Motor neuron (in vitro differentiated cells): ENCODE data around the gene CCDC73. TPM values are rescaled to one million over a fixed set of nuclear protein-coding genes. Genes with fewer than 3 reads are reported as not detected.
"Not testable (repeated sequence)": the region's sequence is repeated elsewhere in the genome, so short reads cannot be mapped to it uniquely, and the experiment has no call there.

ENCODE experiments used
- ATAC-seq, 8 experiments: fragments of 200-7000 bp; cut with Tn5 transposase; replicated peaks in 6 of 8; 2 replicates each; pipeline ENCODE4 v1.8.0; 2021; ENCODE audit warnings: mild to moderate bottlenecking in 8 of 8, moderate library complexity in 8 of 8
- H3K27ac ChIP-seq, 2 donors: fragments of 250-450 bp; sonication (Bioruptor Pico); 2 replicates each; pipeline ENCODE4 v1.9.0; 2021; ENCODE audit warnings: antibody characterized with exemption in 2 of 2, mild to moderate bottlenecking in 2 of 2, moderate library complexity in 1 of 2
- H3K4me1 ChIP-seq, 2 donors: fragments of 250-450 bp; sonication (Bioruptor Pico); replicated peaks in 1 of 2; 2 replicates each; pipeline ENCODE4 v1.6.1; 2021; ENCODE audit warnings: antibody characterized with exemption in 2 of 2, mild to moderate bottlenecking in 2 of 2, moderate library complexity in 1 of 2
- H3K4me3 ChIP-seq, 5 donors: fragments of 250-450 bp; sonication (Bioruptor Pico); 2 replicates each; pipeline ENCODE4 v1.9.0; 2021; ENCODE audit warnings: antibody characterized with exemption in 5 of 5, mild to moderate bottlenecking in 5 of 5, moderate library complexity in 4 of 5
- WGBS, 10 experiments: fragments of 450-650 bp; shearing (Covaris generic); methylation state at CpG; one replicate each; pipeline ENCODE4 v1.0.0; 2022; 5-methylcytosine and 5-hydroxymethylcytosine counted together
- in situ Hi-C, 9 experiments: fragments of 400-800 bp; cut with MboI; loops; one replicate each; pipeline ENCODE4 v1.15.0; 2021; ENCODE audit warnings: low sequenced_read_pairs in 9 of 9, low pct_unique_long_range_greater_than_20kb in 2 of 9; ENCODE audit not compliant: unreplicated experiment in 9 of 9
- total RNA-seq, 8 experiments: library from RNA; unstranded; fragments of 300-600 nt; gene quantifications; 2 replicates each; pipeline versions ENCODE4 v1.2.3 to v1.2.4, GENCODE V29; 2022

The CCDC73 gene
- total RNA-seq, 8 experiments from 2014 or later: 0.05 to 0.47 (median 0.24) TPM

DNA sequence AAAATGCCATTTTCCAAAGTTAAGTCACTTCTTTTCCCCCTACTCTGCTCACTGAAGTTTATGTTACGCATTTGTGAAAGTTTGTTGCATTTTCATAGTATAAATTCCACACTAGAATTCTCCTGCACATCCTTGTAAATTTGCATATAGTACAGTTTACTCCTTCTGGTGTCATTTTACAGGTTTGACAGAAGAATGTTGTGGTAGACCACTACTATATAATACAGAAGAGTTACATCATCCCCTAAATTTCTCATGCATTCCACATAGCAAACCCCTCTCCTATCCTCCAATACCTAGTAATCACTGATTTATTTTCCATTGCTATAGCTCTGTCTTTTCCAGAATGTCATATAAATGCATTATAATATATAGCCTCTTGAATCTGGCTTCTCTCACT, 64.5 kb downstream of the CCDC73 start:
- no peak for ATAC-seq
- no peaks in the 10 kb centered on the region for H3K4me1 ChIP-seq
- H3K27ac ChIP-seq: no peak overlapping the region
- in situ Hi-C loops: no loop called here
- WGBS, 10 experiments: 0 to 100% (median 70%) methylated on average over 1 of the region's 1 CpG; no CpG with 5 or more reads in 1 of the 10 experiments
- no peak overlapping the region for H3K4me3 ChIP-seq

DNA sequence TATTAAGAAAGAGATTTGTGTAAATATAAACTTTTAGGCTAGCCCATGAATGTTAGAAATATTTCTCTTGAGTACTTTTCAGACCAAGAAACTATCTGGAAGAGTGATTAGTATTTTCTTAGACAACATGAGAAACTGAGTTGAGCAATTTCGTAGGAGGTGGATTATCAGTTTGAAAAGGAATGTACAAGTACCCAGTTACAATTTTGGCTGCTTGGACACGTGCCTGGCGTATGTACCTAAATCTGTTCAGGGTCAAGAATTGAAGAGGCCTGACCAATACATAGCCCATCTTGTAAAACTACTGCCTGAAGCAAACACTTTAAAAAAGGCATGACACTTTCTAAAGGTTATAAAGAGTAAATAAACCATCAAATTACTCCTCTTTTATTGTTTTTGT, 71.1 kb downstream of the CCDC73 start:
- 0 to 100% (median 78%) methylated on average over 1 to 3 of the region's 3 CpGs; no CpG with 5 or more reads in 1 of the 10 experiments for WGBS, 10 experiments
- in situ Hi-C loops: no loop called here
- no peak for ATAC-seq
- Histone ChIP-seq H3K4me3 (no peak overlapping the region), H3K4me1 (no peaks in the 10 kb centered on the region), H3K27ac (no peak overlapping the region)

DNA sequence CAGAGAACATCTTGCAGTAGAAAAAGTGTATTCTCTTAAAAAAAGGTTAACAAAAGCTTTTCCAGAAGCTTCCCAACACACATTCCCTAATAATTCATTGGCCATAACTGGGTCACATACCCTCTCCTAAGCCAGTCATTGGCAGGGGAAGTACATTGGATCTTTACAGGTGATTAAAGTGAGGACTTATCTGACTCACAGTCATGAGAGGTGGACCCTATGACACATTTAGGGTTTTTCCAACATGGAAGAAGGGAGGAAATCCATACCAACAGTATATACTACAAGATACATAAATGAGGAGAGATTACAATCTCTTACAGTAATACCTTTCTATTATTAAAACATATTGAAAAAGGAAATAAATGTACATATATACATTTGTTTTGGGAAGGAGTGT, 72.2 kb downstream of the CCDC73 start:
- H3K27ac ChIP-seq: no peak overlapping the region

DNA sequence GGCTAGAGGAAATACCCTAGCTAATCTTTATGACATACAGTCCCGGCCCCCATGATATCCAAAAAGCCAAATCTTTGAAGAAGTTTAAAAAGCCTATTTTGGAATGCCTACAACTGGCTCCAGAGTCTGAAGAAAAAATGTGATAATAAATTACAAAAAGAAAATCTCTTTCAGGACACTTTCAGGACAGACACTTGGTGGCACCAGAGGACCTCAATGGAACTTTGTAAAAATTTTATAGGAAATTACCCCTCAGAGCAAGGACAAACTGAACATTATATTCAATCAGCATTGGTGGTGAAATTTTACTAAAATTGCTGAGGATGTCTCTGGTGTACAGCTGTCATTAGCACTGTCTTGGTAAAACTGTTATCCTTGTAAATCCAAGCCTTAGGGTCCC, 81.0 kb downstream of the CCDC73 start:
- no peak overlapping the region for H3K27ac ChIP-seq
- in situ Hi-C loops: no loop called here
- ATAC-seq: no peak
- no peaks in the 10 kb centered on the region for H3K4me1 ChIP-seq
- H3K4me3 ChIP-seq: no peak overlapping the region
- 0 to 29% (median 11%) methylated on average over 1 of the region's 1 CpG; no CpG with 5 or more reads in 5 of the 10 experiments for WGBS, 10 experiments

More for the DNA sequence above, 72.2 kb downstream of the CCDC73 start:
- H3K4me3 ChIP-seq: no peak overlapping the region
- in situ Hi-C loops: no loop called here
- no peak for ATAC-seq
- no peaks in the 10 kb centered on the region for H3K4me1 ChIP-seq

DNA sequence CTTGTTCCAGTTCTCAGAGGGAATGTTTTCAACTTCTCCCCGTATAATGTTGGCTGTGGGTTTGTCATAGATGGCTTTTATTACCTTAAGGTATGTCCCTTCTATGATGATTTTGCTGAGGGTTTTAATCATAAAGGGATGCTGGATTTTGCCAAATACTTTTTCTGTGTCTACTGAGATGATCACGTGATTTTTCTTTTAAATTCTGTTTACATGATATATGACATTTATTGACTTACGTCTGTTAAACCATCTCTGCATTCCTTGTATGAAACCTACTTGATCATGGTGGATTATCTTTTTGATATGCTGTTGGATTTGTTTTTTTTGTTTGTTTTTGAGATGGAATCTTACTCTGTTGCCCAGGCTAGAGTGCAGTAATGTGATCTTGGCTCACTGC, 85.5 kb downstream of the CCDC73 start:
- ATAC-seq, H3K27ac ChIP-seq, in situ Hi-C loops, H3K4me3 ChIP-seq, H3K4me1 ChIP-seq: not testable (repeated sequence)
- 38 to 100% (median 75%) methylated on average over 2 to 3 of the region's 3 CpGs for WGBS, 10 experiments

DNA sequence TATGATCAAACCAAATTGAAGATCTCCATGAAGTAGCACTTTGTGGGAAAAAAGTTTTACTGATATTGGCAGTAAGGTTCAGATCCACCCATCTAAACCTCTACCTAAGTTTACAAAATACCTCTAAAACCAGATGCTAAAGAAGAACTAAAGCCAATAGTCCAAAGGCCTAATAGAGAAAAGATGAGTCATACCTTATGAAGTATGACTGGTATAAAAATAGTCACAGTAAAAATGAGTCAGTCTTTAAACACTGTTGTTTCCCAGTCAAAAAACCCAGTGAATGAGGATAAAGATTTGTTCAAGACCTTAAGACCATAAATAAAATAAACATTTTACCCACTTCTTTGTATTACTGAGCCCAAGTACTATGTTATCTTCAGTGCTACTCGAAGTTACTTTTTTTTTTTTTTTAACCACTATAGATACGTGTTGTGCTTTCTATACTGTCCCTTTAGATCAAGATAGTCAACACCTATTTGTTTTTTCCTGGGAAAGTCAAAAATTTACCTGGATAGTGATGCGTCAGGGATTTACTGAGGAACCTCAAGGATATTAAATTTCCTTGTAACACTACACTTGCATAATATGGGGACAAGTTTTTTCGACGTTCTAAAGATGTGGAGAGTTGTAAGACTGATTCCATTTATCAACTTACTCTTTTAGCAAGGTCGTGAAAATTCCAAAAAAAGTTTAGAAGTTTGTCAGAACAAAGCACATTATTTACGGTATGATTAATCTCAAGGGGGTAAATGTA, 87.3 kb downstream of the CCDC73 start:
- H3K4me3 ChIP-seq: no peak overlapping the region
- peak in 4 of 8 experiments; percentile 35 to 94 (median 64) for ATAC-seq
- in situ Hi-C loops: no loop called here
- H3K4me1 ChIP-seq: no peaks in the 10 kb centered on the region
- whole genome bisulfite sequencing, 10 experiments: 30 to 90% (median 61%) methylated on average over 1 to 7 of the region's 7 CpGs
- H3K27ac ChIP-seq: no peak overlapping the region

DNA sequence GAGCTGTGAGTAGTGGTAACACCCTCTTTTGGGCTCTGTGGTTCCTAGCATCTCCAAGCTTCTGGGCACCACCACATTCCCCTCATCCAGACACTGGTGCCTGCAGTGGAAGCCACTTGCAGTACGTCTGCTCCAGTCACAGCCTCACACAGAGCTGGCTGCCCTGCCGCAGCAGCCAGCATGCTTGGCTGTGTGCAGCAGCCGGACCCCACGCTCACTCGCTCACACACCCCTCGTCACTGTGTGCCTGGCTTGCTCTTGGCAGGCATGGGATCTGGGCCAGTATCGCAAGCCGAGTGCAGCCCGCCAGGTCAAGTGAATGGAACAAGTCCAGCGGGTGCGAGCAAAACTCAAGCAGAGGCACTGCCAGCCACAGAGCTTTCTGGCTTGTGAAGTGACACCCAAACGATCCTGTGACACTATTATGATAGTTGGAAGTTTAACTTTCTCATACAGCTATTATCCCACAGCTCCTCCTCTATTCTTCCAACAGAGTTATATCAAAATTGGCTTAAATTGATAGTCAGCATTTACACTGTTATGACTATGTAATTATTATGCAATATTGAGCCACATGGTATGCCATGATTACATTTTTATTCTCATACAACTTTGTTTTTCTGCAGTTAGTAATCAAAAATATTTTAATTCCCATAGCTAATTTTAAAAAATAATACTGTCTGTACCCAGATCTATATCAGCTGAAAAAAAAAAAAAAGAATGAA, 89.0 kb downstream of the CCDC73 start:
- no peaks in the 10 kb centered on the region for H3K4me1 ChIP-seq
- ATAC-seq: no peak
- WGBS, 10 experiments: 20 to 83% (median 70%) methylated on average over 1 to 11 of the region's 12 CpGs; no CpG with 5 or more reads in 6 of the 10 experiments
- H3K27ac ChIP-seq: no peak overlapping the region
- in situ Hi-C loops: no loop called here
- H3K4me3 ChIP-seq: no peak overlapping the region

DNA sequence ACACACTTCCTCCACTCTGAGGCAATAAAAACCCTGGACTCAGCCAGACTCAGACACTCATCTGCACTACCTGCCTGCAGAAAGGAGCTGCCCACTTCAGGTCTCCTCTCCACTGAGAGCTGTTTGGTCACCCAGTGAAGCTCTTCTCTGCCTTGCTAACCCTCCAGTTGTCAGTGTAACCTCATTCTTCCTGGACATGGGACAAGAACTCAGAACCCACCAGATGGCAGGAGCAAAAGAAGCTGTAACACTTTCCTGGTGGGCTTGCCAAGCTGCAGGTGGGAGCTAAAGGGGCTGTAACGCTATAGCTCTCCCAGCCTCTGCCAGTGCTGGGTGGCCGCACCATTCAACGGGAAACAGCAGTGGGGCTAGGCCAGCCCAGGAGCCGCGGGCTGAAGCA, 89.7 kb downstream of the CCDC73 start:
- no peak overlapping the region for H3K4me3 ChIP-seq

DNA sequence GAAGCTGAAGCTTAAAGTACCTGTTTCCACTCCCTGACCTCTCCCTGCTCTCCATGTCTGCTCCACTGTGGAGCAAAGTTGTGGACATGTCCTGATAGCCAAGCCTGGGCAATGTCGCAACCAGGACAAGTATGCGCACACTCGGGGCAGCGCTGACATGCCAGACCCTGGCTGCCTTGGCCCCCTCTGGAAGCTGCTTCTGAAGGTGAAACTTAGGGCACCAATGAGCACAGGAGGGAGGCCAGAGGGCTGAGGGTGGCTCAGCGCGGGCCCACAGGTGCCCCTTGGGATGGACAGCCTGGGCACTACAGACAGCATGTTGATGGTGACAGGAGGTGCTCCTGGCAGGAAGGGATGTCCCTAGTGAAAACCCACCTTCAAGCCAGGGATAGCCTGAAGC, 90.2 kb downstream of the CCDC73 start:
- no peak overlapping the region for H3K27ac ChIP-seq
- in situ Hi-C loops: no loop called here
- ATAC-seq: no peak
- no peak overlapping the region for H3K4me3 ChIP-seq
- 17 to 100% (median 96%) methylated on average over 1 to 4 of the region's 6 CpGs; no CpG with 5 or more reads in 7 of the 10 experiments for WGBS, 10 experiments
- H3K4me1 ChIP-seq: no peaks in the 10 kb centered on the region

More for the DNA sequence above, 89.7 kb downstream of the CCDC73 start:
- in situ Hi-C loops: no loop called here
- H3K27ac ChIP-seq: no peak overlapping the region
- 25 to 100% (median 92%) methylated on average over 1 to 2 of the region's 5 CpGs; no CpG with 5 or more reads in 6 of the 10 experiments for WGBS, 10 experiments
- no peak for ATAC-seq
- no peaks in the 10 kb centered on the region for H3K4me1 ChIP-seq

DNA sequence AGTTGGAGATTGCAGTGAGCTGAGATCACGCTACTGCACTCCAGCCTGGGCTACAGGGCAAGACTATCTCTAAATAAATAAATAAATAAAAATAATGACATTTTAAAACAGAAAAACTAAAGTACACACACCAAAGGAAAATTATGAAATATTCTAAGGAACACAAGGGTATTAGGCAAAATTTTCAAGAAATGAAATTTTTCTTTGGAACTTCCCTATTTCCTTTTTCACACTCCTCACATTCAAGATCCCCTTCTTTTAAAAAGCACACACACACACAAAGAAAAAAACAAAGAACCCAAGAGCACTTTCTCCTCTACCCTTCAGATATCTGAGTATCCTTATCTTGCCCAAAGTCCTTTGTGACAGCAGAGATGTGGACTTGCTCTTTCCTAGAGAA, 92.8 kb downstream of the CCDC73 start:
- in situ Hi-C loops: no loop called here
- 64 to 100% (median 100%) methylated on average over 1 of the region's 1 CpG; no CpG with 5 or more reads in 3 of the 10 experiments for WGBS, 10 experiments
- H3K27ac ChIP-seq: no peak overlapping the region
- no peaks in the 10 kb centered on the region for H3K4me1 ChIP-seq
- no peak overlapping the region for H3K4me3 ChIP-seq
- no peak for ATAC-seq

DNA sequence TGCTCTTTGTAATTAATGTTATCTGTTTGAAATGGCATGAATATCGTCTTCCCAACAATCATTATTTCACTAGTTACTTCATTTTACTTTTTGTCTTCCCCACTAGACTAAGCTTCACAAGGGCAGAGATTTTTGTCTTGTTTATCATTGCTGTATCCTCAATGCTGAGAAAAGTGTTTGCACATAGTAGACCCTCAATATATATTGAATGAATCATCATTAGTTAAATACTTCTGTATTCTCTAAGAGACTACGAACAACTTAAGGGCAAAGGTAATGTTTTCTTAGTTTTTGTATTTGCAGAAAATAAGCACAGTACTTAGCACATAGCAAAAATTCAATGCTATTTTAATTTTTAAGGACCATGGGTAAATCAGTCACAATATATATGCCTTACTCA, 95.9 kb downstream of the CCDC73 start:
- WGBS, 10 experiments: 47 to 100% (median 84%) methylated on average over 1 to 2 of the region's 2 CpGs
- H3K4me3 ChIP-seq: no peak overlapping the region
- no peaks in the 10 kb centered on the region for H3K4me1 ChIP-seq
- no peak overlapping the region for H3K27ac ChIP-seq
- no peak for ATAC-seq
- in situ Hi-C loops: no loop called here

DNA sequence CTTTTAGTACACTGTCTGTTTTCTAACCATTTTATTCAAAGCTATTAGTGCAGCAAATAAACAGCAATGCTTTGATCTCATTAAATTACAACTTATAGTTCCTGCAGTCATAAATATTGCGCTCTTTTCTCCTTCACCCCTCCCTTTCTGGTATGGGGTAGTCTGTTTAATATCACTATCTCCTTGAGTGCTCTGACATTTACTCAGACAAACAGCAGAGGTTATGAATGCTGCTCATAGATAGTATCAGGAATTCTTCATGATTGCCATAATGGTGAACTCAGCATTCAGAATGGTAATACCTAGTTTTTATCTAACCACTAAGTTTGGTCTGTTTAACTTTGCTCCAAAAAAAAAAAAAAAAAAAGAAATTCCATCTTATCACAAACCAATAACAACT, 123.4 kb downstream of the CCDC73 start:
- in situ Hi-C loops: no loop called here
- 0 to 100% (median 87%) methylated on average over 1 of the region's 1 CpG; no CpG with 5 or more reads in 3 of the 10 experiments for WGBS, 10 experiments

DNA sequence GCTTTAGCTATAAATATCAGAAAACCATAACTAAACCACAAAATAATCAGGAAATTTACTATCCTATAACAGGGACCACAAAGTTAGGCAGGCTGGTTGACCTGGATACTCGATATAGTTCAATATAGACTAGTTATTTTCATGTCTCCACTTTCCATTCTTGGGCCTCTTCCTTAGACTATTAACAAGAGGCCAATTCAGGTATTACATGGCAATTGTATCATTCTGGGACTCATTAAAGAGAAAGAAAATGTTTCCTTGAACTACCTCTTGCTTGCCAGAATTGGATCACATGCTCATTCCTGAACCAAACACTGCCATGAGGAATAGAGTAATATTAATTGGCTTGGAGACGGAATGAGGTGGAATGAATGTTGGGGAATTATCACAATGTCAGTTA, 134.8 kb downstream of the CCDC73 start:
- no peak overlapping the region for H3K4me3 ChIP-seq
- no peak for ATAC-seq
- in situ Hi-C loops: no loop called here
- 14 to 100% (median 90%) methylated on average over 1 to 2 of the region's 2 CpGs; no CpG with 5 or more reads in 1 of the 10 experiments for WGBS, 10 experiments
- H3K27ac ChIP-seq: no peak overlapping the region
- H3K4me1 ChIP-seq: no peaks in the 10 kb centered on the region

More for the DNA sequence above, 123.4 kb downstream of the CCDC73 start:
- Histone ChIP-seq H3K4me1 (no peaks in the 10 kb centered on the region), H3K4me3 (no peak overlapping the region), H3K27ac (no peak overlapping the region)
- ATAC-seq: no peak
